HAP-1 (cell line): ENCODE measurements around the gene FAM180B.
"Not testable (repeated sequence)": the region's sequence is repeated elsewhere in the genome, so short reads cannot be mapped to it uniquely, and the experiment has no call there.

Experiments used
- DNase-seq, 2 experiments: peaks; one replicate each; pipeline ENCODE4 v3.0.0-alpha.2; 2016 to 2020; ENCODE audit warnings: low spot score in 2 of 2
- H3K27me3 ChIP-seq: fragments of 250-450 bp; sonication (Bioruptor Pico); 2 replicates; pipeline ENCODE4 v1.5.1; 2020; ENCODE audit warnings: low read depth, mild to moderate bottlenecking, moderate library complexity
- H3K36me3 ChIP-seq: fragments of 250-450 bp; sonication (Bioruptor Pico); replicated peaks from 2 replicates; pipeline ENCODE4 v1.5.1; 2020; ENCODE audit warnings: mild to moderate bottlenecking
- H3K4me1 ChIP-seq: fragments of 250-450 bp; sonication (Bioruptor Pico); 2 replicates; pipeline ENCODE4 v1.5.1; 2020; ENCODE audit warnings: mild to moderate bottlenecking
- H3K4me3 ChIP-seq: fragments of 250-450 bp; sonication (Bioruptor Pico); 2 replicates; pipeline ENCODE4 v1.5.1; 2020; ENCODE audit warnings: mild to moderate bottlenecking, moderate library complexity
- H3K9me3 ChIP-seq: fragments of 250-450 bp; sonication (Bioruptor Pico); 2 replicates; pipeline ENCODE4 v1.5.1; 2020; ENCODE audit warnings: mild to moderate bottlenecking, moderate library complexity
- in situ Hi-C: fragments of 300-500 bp; cut with MboI; formaldehyde crosslinking; loops from 3 replicates; pipeline ENCODE4 v1.14.3; 2020; ENCODE audit warnings: low sequenced_read_pairs, inconsistent platforms, mixed read lengths

Gene FAM180B

GRCh38 chr11:47586098-47586855 lies at the start of gene FAM180B:
FAM180B (plus strand) TSS chr11:47586678; CDS start chr11:47586769, 91 bp downstream.
- Histone ChIP-seq H3K4me1 (no peaks in the 10 kb centered on the region), H3K4me3 (no peak within 1 kb of the TSS), H3K9me3 (no peaks in the 10 kb centered on the region), H3K27me3 (no peaks in the 10 kb centered on the region), H3K36me3 (peaks cover 30% of the 10 kb centered on the region)
- in situ Hi-C loops = no loop called here
- no peak for DNase-seq

- no peak overlapping the region for H3K4me3 ChIP-seq
- H3K9me3 ChIP-seq = no peaks in the 10 kb centered on the region
- H3K4me1 ChIP-seq = peaks cover 35% of the 10 kb centered on the region
- no peaks in the 10 kb centered on the region for H3K27me3 ChIP-seq
- in situ Hi-C loops = no loop called here
- no peak for DNase-seq
- H3K36me3 ChIP-seq = peaks cover 7% of the 10 kb centered on the region
Measured at GRCh38 chr11:47536915-47537314, 49.6 kb upstream of the FAM180B start.

GRCh38 chr11:47538741-47539565 lies 47.5 kb upstream of the FAM180B start:
- Histone ChIP-seq H3K4me3 (no peak overlapping the region), H3K4me1 (peaks cover 42% of the 10 kb centered on the region), H3K36me3 (peaks cover 7% of the 10 kb centered on the region), H3K27me3 (no peaks in the 10 kb centered on the region), H3K9me3 (no peaks in the 10 kb centered on the region)
- in situ Hi-C loops = no loop called here
- peak; percentile 67 to 70 for DNase-seq

- in situ Hi-C loops = no loop called here
- DNase-seq = no peak
- peaks cover 7% of the 10 kb centered on the region for H3K36me3 ChIP-seq
- no peaks in the 10 kb centered on the region for H3K27me3 ChIP-seq
- H3K4me3 ChIP-seq = no peak overlapping the region
- no peaks in the 10 kb centered on the region for H3K9me3 ChIP-seq
- H3K4me1 ChIP-seq = peaks cover 45% of the 10 kb centered on the region
Measured at GRCh38 chr11:47539681-47540039, 46.8 kb upstream of the FAM180B start.

GRCh38 chr11:47541070-47541469 lies 45.4 kb upstream of the FAM180B start:
- in situ Hi-C loops = no loop called here
- Histone ChIP-seq H3K4me1 (peaks cover 45% of the 10 kb centered on the region), H3K4me3 (no peak overlapping the region), H3K27me3 (no peaks in the 10 kb centered on the region), H3K36me3 (peaks cover 4% of the 10 kb centered on the region), H3K9me3 (no peaks in the 10 kb centered on the region)
- DNase-seq = no peak

GRCh38 chr11:47545298-47545697 lies 41.2 kb upstream of the FAM180B start:
- peaks cover 23% of the 10 kb centered on the region for H3K4me1 ChIP-seq
- no peak for DNase-seq
- no peak overlapping the region for H3K4me3 ChIP-seq
- in situ Hi-C loops = no loop called here
- no peaks in the 10 kb centered on the region for H3K9me3 ChIP-seq
- no peaks in the 10 kb centered on the region for H3K27me3 ChIP-seq
- no peaks in the 10 kb centered on the region; the same call in 1 of the 2 replicates for H3K36me3 ChIP-seq

GRCh38 chr11:47546274-47546673 lies 40.2 kb upstream of the FAM180B start:
- DNase-seq, H3K36me3 ChIP-seq, H3K4me3 ChIP-seq, H3K9me3 ChIP-seq, H3K27me3 ChIP-seq, in situ Hi-C loops: not testable (repeated sequence)
- H3K4me1 ChIP-seq = peaks cover 21% of the 10 kb centered on the region

- H3K4me3 ChIP-seq = no peak overlapping the region
- peaks cover 19% of the 10 kb centered on the region for H3K4me1 ChIP-seq
- H3K36me3 ChIP-seq = no peaks in the 10 kb centered on the region; the same call in none of the 2 replicates
- H3K9me3 ChIP-seq = no peaks in the 10 kb centered on the region
- no peaks in the 10 kb centered on the region for H3K27me3 ChIP-seq
- in situ Hi-C loops = no loop called here
- DNase-seq = no peak
Measured at GRCh38 chr11:47550288-47551047, 36.0 kb upstream of the FAM180B start.

GRCh38 chr11:47551086-47551485 lies 35.4 kb upstream of the FAM180B start:
- peak in 1 of 2 experiments; percentile 37 for DNase-seq
- Histone ChIP-seq H3K27me3 (no peaks in the 10 kb centered on the region), H3K36me3 (no peaks in the 10 kb centered on the region; the same call in none of the 2 replicates), H3K9me3 (no peaks in the 10 kb centered on the region), H3K4me3 (peak overlapping the region; percentile 91), H3K4me1 (peaks cover 19% of the 10 kb centered on the region)
- in situ Hi-C loops = no loop called here

GRCh38 chr11:47552056-47552565 lies 34.4 kb upstream of the FAM180B start:
- in situ Hi-C loops = no loop called here
- H3K9me3 ChIP-seq = no peaks in the 10 kb centered on the region
- DNase-seq = peak; percentile 11 to 58
- H3K4me1 ChIP-seq = peaks cover 19% of the 10 kb centered on the region
- H3K27me3 ChIP-seq = no peaks in the 10 kb centered on the region
- H3K4me3 ChIP-seq = peak overlapping the region; percentile 91
- no peaks in the 10 kb centered on the region; the same call in 1 of the 2 replicates for H3K36me3 ChIP-seq

GRCh38 chr11:47552566-47553405 lies 33.7 kb upstream of the FAM180B start, which contains the start of gene CELF1:
CELF1 (minus strand) TSS chr11:47553132; CDS start chr11:47499523, 53,609 bp downstream.
- Histone ChIP-seq H3K9me3 (no peaks in the 10 kb centered on the region), H3K36me3 (no peaks in the 10 kb centered on the region; the same call in 1 of the 2 replicates), H3K27me3 (no peaks in the 10 kb centered on the region), H3K4me3 (peak within 1 kb of the TSS; percentile 91), H3K4me1 (peaks cover 19% of the 10 kb centered on the region)
- peak; percentile 87 to 95 for DNase-seq
- in situ Hi-C loops = no loop called here

GRCh38 chr11:47553406-47553743 lies 33.1 kb upstream of the FAM180B start:
- DNase-seq = no peak
- in situ Hi-C loops = no loop called here
- H3K4me3 ChIP-seq = peak overlapping the region; percentile 91

GRCh38 chr11:47557004-47557403 lies 29.5 kb upstream of the FAM180B start:
- H3K4me1 ChIP-seq, DNase-seq, H3K36me3 ChIP-seq, H3K9me3 ChIP-seq, in situ Hi-C loops, H3K4me3 ChIP-seq, H3K27me3 ChIP-seq: not testable (repeated sequence)

More at GRCh38 chr11:47553406-47553743, 33.1 kb upstream of the FAM180B start:
- no peaks in the 10 kb centered on the region for H3K27me3 ChIP-seq
- no peaks in the 10 kb centered on the region; the same call in 1 of the 2 replicates for H3K36me3 ChIP-seq
- peaks cover 19% of the 10 kb centered on the region for H3K4me1 ChIP-seq
- no peaks in the 10 kb centered on the region for H3K9me3 ChIP-seq
